HepG2 (cell line): ENCODE measurements around the gene STARD10. TPM values are rescaled to one million over a fixed set of nuclear protein-coding genes. Genes with fewer than 3 reads are reported as not detected.

ENCODE experiments used
- FOXO1 ChIP-seq: sonication (generic); formaldehyde crosslinking; IDR thresholded peaks from 2 replicates; pipeline ENCODE4 v1.4.0; 2020; ENCODE audit warnings: missing genetic modification reagents
- KDM2A ChIP-seq: sonication (generic); formaldehyde crosslinking; IDR thresholded peaks from 2 replicates; pipeline ENCODE4 v1.4.0; 2020; ENCODE audit warnings: low read depth, missing genetic modification reagents, borderline replicate concordance
- NR2F1 ChIP-seq, 2 experiments: fragments of 450-650 bp in 1 of 2; formaldehyde crosslinking in 1 of 2; IDR thresholded peaks; 2 replicates each; pipeline versions ENCODE4 v1.5.0 to v1.6.1; 2016 to 2020; ENCODE audit warnings: mild to moderate bottlenecking in 1 of 2, missing compliant biosample characterization in 1 of 2, missing genetic modification reagents in 1 of 2, moderate library complexity in 1 of 2
- NR2F6 ChIP-seq, 2 experiments: IDR thresholded peaks; 2 replicates each; pipeline ENCODE4 v1.6.1; 2016; ENCODE audit warnings: antibody characterized with exemption in 1 of 2, mild to moderate bottlenecking in 1 of 2
- RBM22 ChIP-seq: fragments of 200-400 bp; formaldehyde crosslinking; optimal IDR thresholded peaks from 2 replicates; pipeline ENCODE3; 2017; ENCODE audit warnings: mild to moderate bottlenecking, low read length, moderate library complexity
- RXRA ChIP-seq: sonication (generic); formaldehyde crosslinking; IDR thresholded peaks from 2 replicates; pipeline ENCODE4 v1.5.1; 2020; ENCODE audit warnings: missing genetic modification reagents
- RXRB ChIP-seq: IDR thresholded peaks from 2 replicates; pipeline ENCODE4 v1.6.1; 2016; ENCODE audit warnings: borderline replicate concordance, missing genetic modification reagents, missing compliant biosample characterization
- ZBTB38 ChIP-seq: sonication (generic); formaldehyde crosslinking; IDR thresholded peaks from 2 replicates; pipeline ENCODE4 v1.5.1; 2020; ENCODE audit warnings: mild to moderate bottlenecking, missing genetic modification reagents
- ZNF354B ChIP-seq: sonication (generic); formaldehyde crosslinking; IDR thresholded peaks from 2 replicates; pipeline ENCODE4 v1.8.0; 2022; ENCODE audit warnings: mild to moderate bottlenecking, missing genetic modification reagents
- ZNF598 ChIP-seq: sonication (generic); formaldehyde crosslinking; IDR thresholded peaks from 2 replicates; pipeline ENCODE4 v1.5.1; 2020; ENCODE audit warnings: mild to moderate bottlenecking, missing genetic modification reagents, borderline replicate concordance
- ZNF782 ChIP-seq: sonication (generic); formaldehyde crosslinking; IDR thresholded peaks from 2 replicates; pipeline ENCODE4 v1.4.0; 2020; ENCODE audit warnings: missing genetic modification reagents, mild to moderate bottlenecking, borderline replicate concordance
- ZNF878 ChIP-seq: sonication (generic); formaldehyde crosslinking; IDR thresholded peaks from 2 replicates; pipeline ENCODE4 v1.8.1; 2023; ENCODE audit warnings: mild to moderate bottlenecking, missing genetic modification reagents, moderate library complexity
- polyA plus RNA-seq, 8 experiments: library from polyadenylated mRNA; depleted of rRNA in 3 of 8; stranded (reverse) in 7 of 8; unstranded in 1 of 8; fragments of >200 nt; fragmentation: Illumina TruSeq in 4 of 8; extraction: Trizol in 4 of 8; gene quantifications; 2 replicates each; pipeline versions ENCODE4 v1.2.1 to v1.2.3, GENCODE V29; 2011 to 2016; ENCODE audit warnings: low read depth in 4 of 8, missing spikeins in 1 of 8, mixed read lengths in 1 of 8; ENCODE audit not compliant: insufficient read depth in 1 of 8
- total RNA-seq, 5 experiments: library from RNA; depleted of rRNA; stranded (reverse); fragments of >200 nt; fragmentation: Illumina TruSeq; extraction: Trizol; gene quantifications; 2 replicates each; pipeline ENCODE4 v1.2.3, GENCODE V29; 2016; ENCODE audit warnings: low read depth in 1 of 5
- TF ChIP-seq, protein P1 (sequence below): sonication (generic); formaldehyde crosslinking; IDR thresholded peaks from 2 replicates; pipeline ENCODE4 v1.5.1; 2020; ENCODE audit warnings: mild to moderate bottlenecking, missing genetic modification reagents, borderline replicate concordance
- TF ChIP-seq, protein P2 (sequence below): sonication (generic); formaldehyde crosslinking; conservative IDR thresholded peaks from 2 replicates; pipeline ENCODE4 v1.5.0; 2020; ENCODE audit warnings: missing genetic modification reagents
- TF ChIP-seq, protein P3 (sequence below): IDR thresholded peaks from 2 replicates; pipeline ENCODE4 v1.6.1; 2016; ENCODE audit warnings: low read depth, control low read depth
- TF ChIP-seq, protein P4 (sequence below): sonication (generic); formaldehyde crosslinking; IDR thresholded peaks from 2 replicates; pipeline ENCODE4 v1.9.0; 2022; ENCODE audit warnings: missing genetic modification reagents, mild to moderate bottlenecking, borderline replicate concordance
- TF ChIP-seq, protein P5 (sequence below): sonication (generic); IDR thresholded peaks from 2 replicates; pipeline ENCODE4 v1.6.1; 2016; ENCODE audit warnings: low read depth, borderline replicate concordance

The STARD10 gene
- total and polyA plus RNA-seq, 2 of the 13 experiments (the other 11 are each of a cell fraction or from before 2014, with no cell fraction given): 260 to 341 TPM

DNA sequence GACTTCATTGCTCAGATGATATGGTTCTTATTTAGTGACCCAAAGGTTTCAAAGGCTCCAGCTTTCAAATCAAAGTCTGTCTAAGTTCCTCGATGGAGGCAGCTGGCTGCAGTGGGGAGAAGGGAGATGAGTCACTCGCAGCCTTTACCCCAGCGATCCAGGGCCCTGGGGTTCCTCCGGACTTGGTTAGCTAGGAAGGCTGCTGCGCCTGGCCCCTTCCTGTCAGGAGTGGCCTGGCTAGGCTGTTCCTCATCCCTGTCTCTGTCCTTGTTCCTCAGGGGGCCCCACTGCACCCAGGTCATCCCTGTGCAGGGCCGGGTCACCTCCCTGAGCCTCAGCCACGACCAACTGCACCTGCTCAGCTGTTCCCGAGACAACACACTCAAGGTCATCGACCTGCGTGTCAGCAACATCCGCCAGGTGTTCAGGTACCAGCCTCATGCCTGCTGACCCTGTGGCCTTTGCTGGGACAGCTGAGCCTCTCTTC, 34.3 kb upstream of the STARD10 start (continued):
- TF ChIP-seq, protein P1, sequence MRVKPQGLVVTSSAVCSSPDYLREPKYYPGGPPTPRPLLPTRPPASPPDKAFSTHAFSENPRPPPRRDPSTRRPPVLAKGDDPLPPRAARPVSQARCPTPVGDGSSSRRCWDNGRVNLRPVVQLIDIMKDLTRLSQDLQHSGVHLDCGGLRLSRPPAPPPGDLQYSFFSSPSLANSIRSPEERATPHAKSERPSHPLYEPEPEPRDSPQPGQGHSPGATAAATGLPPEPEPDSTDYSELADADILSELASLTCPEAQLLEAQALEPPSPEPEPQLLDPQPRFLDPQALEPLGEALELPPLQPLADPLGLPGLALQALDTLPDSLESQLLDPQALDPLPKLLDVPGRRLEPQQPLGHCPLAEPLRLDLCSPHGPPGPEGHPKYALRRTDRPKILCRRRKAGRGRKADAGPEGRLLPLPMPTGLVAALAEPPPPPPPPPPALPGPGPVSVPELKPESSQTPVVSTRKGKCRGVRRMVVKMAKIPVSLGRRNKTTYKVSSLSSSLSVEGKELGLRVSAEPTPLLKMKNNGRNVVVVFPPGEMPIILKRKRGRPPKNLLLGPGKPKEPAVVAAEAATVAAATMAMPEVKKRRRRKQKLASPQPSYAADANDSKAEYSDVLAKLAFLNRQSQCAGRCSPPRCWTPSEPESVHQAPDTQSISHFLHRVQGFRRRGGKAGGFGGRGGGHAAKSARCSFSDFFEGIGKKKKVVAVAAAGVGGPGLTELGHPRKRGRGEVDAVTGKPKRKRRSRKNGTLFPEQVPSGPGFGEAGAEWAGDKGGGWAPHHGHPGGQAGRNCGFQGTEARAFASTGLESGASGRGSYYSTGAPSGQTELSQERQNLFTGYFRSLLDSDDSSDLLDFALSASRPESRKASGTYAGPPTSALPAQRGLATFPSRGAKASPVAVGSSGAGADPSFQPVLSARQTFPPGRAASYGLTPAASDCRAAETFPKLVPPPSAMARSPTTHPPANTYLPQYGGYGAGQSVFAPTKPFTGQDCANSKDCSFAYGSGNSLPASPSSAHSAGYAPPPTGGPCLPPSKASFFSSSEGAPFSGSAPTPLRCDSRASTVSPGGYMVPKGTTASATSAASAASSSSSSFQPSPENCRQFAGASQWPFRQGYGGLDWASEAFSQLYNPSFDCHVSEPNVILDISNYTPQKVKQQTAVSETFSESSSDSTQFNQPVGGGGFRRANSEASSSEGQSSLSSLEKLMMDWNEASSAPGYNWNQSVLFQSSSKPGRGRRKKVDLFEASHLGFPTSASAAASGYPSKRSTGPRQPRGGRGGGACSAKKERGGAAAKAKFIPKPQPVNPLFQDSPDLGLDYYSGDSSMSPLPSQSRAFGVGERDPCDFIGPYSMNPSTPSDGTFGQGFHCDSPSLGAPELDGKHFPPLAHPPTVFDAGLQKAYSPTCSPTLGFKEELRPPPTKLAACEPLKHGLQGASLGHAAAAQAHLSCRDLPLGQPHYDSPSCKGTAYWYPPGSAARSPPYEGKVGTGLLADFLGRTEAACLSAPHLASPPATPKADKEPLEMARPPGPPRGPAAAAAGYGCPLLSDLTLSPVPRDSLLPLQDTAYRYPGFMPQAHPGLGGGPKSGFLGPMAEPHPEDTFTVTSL: 0 out of 2 replicates have a peak, but pooled peaks have one; percentile 32
- peak; percentile 91 for TF ChIP-seq RXRA (CRISPR knock-in tag)
- no peak for TF ChIP-seq ZNF598 (CRISPR knock-in tag)
- peak; percentile 62 for TF ChIP-seq NR2F6 (IDR thresholded peaks at IDR 0.05)
- peak; percentile 41; the same call in 1 of the 2 replicates for TF ChIP-seq NR2F6 (CRISPR knock-in tag; IDR thresholded peaks at IDR 0.05)
- TF ChIP-seq, protein P2, sequence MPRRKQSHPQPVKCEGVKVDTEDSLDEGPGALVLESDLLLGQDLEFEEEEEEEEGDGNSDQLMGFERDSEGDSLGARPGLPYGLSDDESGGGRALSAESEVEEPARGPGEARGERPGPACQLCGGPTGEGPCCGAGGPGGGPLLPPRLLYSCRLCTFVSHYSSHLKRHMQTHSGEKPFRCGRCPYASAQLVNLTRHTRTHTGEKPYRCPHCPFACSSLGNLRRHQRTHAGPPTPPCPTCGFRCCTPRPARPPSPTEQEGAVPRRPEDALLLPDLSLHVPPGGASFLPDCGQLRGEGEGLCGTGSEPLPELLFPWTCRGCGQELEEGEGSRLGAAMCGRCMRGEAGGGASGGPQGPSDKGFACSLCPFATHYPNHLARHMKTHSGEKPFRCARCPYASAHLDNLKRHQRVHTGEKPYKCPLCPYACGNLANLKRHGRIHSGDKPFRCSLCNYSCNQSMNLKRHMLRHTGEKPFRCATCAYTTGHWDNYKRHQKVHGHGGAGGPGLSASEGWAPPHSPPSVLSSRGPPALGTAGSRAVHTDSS (CRISPR knock-in tag): no peak
- 0 out of 4 replicates have a peak, but pooled peaks of 1 of the 2 experiments have one; percentile 22 for TF ChIP-seq NR2F1 (CRISPR knock-in tag; IDR thresholded peaks at IDR 0.05)
- no peak for TF ChIP-seq ZBTB38 (CRISPR knock-in tag)
- no peak for TF ChIP-seq ZNF354B (CRISPR knock-in tag)
- no peak for TF ChIP-seq ZNF878
- peak; percentile 21; the same call in 1 of the 2 replicates for TF ChIP-seq FOXO1
- TF ChIP-seq, protein P3, sequence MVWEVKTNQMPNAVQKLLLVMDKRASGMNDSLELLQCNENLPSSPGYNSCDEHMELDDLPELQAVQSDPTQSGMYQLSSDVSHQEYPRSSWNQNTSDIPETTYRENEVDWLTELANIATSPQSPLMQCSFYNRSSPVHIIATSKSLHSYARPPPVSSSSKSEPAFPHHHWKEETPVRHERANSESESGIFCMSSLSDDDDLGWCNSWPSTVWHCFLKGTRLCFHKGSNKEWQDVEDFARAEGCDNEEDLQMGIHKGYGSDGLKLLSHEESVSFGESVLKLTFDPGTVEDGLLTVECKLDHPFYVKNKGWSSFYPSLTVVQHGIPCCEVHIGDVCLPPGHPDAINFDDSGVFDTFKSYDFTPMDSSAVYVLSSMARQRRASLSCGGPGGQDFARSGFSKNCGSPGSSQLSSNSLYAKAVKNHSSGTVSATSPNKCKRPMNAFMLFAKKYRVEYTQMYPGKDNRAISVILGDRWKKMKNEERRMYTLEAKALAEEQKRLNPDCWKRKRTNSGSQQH (CRISPR knock-in tag): no peak
- TF ChIP-seq KDM2A (CRISPR knock-in tag): 0 out of 2 replicates have a peak, but pooled peaks have one; percentile 39
- peak; percentile 55; the same call in 1 of the 2 replicates for TF ChIP-seq RXRB (CRISPR knock-in tag)
- TF ChIP-seq, protein P4, sequence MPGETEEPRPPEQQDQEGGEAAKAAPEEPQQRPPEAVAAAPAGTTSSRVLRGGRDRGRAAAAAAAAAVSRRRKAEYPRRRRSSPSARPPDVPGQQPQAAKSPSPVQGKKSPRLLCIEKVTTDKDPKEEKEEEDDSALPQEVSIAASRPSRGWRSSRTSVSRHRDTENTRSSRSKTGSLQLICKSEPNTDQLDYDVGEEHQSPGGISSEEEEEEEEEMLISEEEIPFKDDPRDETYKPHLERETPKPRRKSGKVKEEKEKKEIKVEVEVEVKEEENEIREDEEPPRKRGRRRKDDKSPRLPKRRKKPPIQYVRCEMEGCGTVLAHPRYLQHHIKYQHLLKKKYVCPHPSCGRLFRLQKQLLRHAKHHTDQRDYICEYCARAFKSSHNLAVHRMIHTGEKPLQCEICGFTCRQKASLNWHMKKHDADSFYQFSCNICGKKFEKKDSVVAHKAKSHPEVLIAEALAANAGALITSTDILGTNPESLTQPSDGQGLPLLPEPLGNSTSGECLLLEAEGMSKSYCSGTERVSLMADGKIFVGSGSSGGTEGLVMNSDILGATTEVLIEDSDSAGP (CRISPR knock-in tag): 0 out of 2 replicates have a peak, but pooled peaks have one; percentile 48
- no peak for TF ChIP-seq ZNF782
- peak; percentile 16 for TF ChIP-seq RBM22
- TF ChIP-seq, protein P5, sequence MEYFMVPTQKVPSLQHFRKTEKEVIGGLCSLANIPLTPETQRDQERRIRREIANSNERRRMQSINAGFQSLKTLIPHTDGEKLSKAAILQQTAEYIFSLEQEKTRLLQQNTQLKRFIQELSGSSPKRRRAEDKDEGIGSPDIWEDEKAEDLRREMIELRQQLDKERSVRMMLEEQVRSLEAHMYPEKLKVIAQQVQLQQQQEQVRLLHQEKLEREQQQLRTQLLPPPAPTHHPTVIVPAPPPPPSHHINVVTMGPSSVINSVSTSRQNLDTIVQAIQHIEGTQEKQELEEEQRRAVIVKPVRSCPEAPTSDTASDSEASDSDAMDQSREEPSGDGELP: peak; percentile 92; the same call in 1 of the 2 replicates
